Measurements from ENCODE around the gene NXPE3. TPM values are rescaled to one million over a fixed set of nuclear protein-coding genes. Genes with fewer than 3 reads are reported as not detected.

NXPE3 gene
- total RNA-seq, 6 experiments from 2014 or later = 0.75 to 2.9 (median 1.7) TPM

GRCh38 chr3:101846709-101847108, 67.7 kb downstream of the NXPE3 start:
- no peak for TF ChIP-seq POLR2A (IDR thresholded peaks at IDR 0.05)
- TF ChIP-seq, protein P1, sequence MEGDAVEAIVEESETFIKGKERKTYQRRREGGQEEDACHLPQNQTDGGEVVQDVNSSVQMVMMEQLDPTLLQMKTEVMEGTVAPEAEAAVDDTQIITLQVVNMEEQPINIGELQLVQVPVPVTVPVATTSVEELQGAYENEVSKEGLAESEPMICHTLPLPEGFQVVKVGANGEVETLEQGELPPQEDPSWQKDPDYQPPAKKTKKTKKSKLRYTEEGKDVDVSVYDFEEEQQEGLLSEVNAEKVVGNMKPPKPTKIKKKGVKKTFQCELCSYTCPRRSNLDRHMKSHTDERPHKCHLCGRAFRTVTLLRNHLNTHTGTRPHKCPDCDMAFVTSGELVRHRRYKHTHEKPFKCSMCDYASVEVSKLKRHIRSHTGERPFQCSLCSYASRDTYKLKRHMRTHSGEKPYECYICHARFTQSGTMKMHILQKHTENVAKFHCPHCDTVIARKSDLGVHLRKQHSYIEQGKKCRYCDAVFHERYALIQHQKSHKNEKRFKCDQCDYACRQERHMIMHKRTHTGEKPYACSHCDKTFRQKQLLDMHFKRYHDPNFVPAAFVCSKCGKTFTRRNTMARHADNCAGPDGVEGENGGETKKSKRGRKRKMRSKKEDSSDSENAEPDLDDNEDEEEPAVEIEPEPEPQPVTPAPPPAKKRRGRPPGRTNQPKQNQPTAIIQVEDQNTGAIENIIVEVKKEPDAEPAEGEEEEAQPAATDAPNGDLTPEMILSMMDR (IDR thresholded peaks at IDR 0.05) = no peak
- no CpG with 5 or more reads among the region's 2 CpGs for WGBS (ENCODE audit: insufficient coverage, low coverage, low lambda C conversion rate, missing lambda C conversion rate)
- H3K27ac ChIP-seq = no peak overlapping the region
- no peak overlapping the region for H3K4me3 ChIP-seq
- H3K4me1 ChIP-seq = peaks cover 0 to 14% (median 5%) of the 10 kb centered on the region in 4 donors
- intact Hi-C loops (cut with DNase I) = no loop called here
- no peak for ATAC-seq
- DNase-seq = no peak
- H3K9me3 ChIP-seq = no peaks in the 10 kb centered on the region
- no peaks in the 10 kb centered on the region for H3K27me3 ChIP-seq
- H3K36me3 ChIP-seq = no peaks in the 10 kb centered on the region

DNA sequence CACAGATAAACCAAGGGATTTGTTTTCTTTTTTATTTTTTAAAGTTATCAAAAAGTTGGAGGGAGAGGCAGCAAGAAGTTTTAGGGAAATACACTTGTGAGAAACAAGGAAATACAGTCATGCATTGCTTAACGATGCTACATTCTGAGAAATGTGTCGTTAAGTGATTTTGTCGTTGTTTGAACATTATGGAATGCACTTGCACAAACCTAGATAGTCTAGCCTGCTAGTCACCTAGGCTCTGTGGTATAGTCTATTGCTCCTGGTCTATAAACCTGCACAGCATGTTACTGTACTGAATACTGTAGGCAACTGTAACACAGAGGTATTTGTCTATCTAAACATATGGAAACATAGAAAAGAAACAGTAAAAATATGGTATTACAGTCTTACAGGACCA, 68.3 kb downstream of the NXPE3 start:
- Histone ChIP-seq H3K4me1 (peaks cover 0 to 18% (median 6%) of the 10 kb centered on the region in 4 donors), H3K36me3 (peaks cover 1 to 5% (median 4%) of the 10 kb centered on the region in 4 donors), H3K27ac (peak overlapping the region; percentile 96 to 98 (median 98)), H3K4me3 (no peak overlapping the region), H3K27me3 (no peaks in the 10 kb centered on the region), H3K9me3 (no peaks in the 10 kb centered on the region)
- DNase-seq (no peak), ATAC-seq (no peak)
- 41% methylated on average over 3 of the region's 3 CpGs for WGBS (ENCODE audit: insufficient coverage, low coverage, low lambda C conversion rate, missing lambda C conversion rate)
- TF ChIP-seq POLR2A (IDR thresholded peaks at IDR 0.05) = no peak
- TF ChIP-seq, protein P1 (IDR thresholded peaks at IDR 0.05) = no peak
- intact Hi-C loops (cut with DNase I) = no loop called here

- peak overlapping the region; percentile 96 to 98 (median 98) for H3K27ac ChIP-seq
- H3K9me3 ChIP-seq = no peaks in the 10 kb centered on the region
- TF ChIP-seq, protein P1 (IDR thresholded peaks at IDR 0.05) = no peak
- TF ChIP-seq POLR2A (IDR thresholded peaks at IDR 0.05) = no peak
- peaks cover 11 to 15% (median 14%) of the 10 kb centered on the region in 4 donors for H3K36me3 ChIP-seq
- DNase-seq (no peak), ATAC-seq (peak; percentile 25 to 58 (median 40))
- WGBS (ENCODE audit: insufficient coverage, low coverage, low lambda C conversion rate, missing lambda C conversion rate) = 16% methylated on average over 3 of the region's 3 CpGs
- H3K4me3 ChIP-seq = peak overlapping the region; percentile 79 to 88 (median 80)
- intact Hi-C loops (cut with DNase I) = no loop called here
- no peaks in the 10 kb centered on the region for H3K27me3 ChIP-seq
- H3K4me1 ChIP-seq = peaks cover 0 to 28% (median 11%) of the 10 kb centered on the region in 4 donors
Measured at GRCh38 chr3:101848326-101848725, 69.3 kb downstream of the NXPE3 start.

DNA sequence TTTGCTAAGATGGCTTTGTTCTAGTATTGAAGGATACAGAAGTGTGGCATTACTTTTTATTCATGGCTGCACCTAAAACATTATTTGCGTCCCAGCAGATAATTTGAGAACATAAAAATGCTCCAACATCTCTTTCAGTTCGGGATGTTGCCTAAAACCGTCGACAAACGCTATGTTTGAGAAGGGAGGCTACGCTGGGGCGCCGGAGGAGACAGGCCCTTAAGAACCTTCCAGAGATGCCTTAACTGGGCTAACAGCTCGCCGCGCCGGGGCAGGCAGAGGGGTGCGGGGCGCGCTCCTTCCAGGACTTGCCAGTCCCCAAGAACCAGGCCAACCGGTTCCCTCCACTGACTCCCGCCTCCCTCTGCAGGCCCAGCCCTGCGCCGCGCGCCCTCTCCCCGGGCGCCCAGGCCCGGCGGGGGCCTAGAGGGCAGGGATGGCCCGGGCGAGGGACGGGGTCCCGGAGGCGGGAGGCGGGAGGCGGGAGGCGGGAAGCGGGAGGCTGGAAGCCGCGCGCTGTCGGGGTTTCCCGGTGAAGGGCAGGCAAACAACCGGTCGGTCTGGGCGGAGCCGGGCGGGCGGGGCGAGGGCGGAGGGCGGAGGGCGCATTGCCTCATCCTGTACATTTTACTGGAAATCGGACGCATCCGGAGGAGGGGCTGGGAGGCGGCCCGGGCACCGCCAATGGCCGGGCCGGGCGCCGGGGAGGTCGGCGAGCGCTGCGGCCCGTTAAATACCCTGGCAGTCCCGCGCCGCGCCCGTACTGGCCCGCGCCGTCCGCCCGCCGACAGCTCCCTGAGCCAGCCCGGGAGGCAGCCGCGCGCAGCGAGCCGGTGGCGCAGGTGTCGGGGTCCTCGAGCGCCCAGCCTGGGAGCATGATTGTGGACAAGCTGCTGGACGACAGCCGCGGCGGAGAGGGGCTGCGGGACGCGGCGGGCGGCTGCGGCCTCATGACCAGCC, 70.0 kb downstream of the NXPE3 start, which contains the start of gene NFKBIZ:
NFKBIZ (plus strand) TSS at position 761 of the 960 bp plus-strand sequence; CDS start at position 876, 115 bp downstream.
- 2% methylated on average over 10 of the region's 95 CpGs for WGBS (ENCODE audit: insufficient coverage, low coverage, low lambda C conversion rate, missing lambda C conversion rate)
- Histone ChIP-seq H3K36me3 (peaks cover 11 to 22% (median 21%) of the 10 kb centered on the region in 4 donors), H3K27ac (peak within 1 kb of the TSS; percentile 98 to 100 (median 98)), H3K4me3 (peak within 1 kb of the TSS; percentile 79 to 88 (median 80)), H3K9me3 (no peaks in the 10 kb centered on the region), H3K4me1 (peaks cover 0 to 35% (median 14%) of the 10 kb centered on the region in 4 donors), H3K27me3 (no peaks in the 10 kb centered on the region)
- DNase-seq = peak; percentile 98
- peak; percentile 80 to 93 (median 87) for ATAC-seq
- TF ChIP-seq, protein P1 (IDR thresholded peaks at IDR 0.05) = no peak
- peak; percentile 100 for TF ChIP-seq POLR2A (IDR thresholded peaks at IDR 0.05)
- intact Hi-C loops (cut with DNase I) = no loop called here
